SH-SY5Y (cell line): ENCODE measurements around the gene NUDT3.

Experiments used
- GATA2 ChIP-seq: IDR thresholded peaks from 2 replicates; pipeline ENCODE4 v1.6.1; 2011; ENCODE audit warnings: mild to moderate bottlenecking, low read depth, low read length
- GATA3 ChIP-seq: IDR thresholded peaks from 2 replicates; pipeline ENCODE4 v1.6.1; 2011; ENCODE audit warnings: low read depth, mild to moderate bottlenecking, low read length, moderate library complexity

NUDT3 gene

DNA sequence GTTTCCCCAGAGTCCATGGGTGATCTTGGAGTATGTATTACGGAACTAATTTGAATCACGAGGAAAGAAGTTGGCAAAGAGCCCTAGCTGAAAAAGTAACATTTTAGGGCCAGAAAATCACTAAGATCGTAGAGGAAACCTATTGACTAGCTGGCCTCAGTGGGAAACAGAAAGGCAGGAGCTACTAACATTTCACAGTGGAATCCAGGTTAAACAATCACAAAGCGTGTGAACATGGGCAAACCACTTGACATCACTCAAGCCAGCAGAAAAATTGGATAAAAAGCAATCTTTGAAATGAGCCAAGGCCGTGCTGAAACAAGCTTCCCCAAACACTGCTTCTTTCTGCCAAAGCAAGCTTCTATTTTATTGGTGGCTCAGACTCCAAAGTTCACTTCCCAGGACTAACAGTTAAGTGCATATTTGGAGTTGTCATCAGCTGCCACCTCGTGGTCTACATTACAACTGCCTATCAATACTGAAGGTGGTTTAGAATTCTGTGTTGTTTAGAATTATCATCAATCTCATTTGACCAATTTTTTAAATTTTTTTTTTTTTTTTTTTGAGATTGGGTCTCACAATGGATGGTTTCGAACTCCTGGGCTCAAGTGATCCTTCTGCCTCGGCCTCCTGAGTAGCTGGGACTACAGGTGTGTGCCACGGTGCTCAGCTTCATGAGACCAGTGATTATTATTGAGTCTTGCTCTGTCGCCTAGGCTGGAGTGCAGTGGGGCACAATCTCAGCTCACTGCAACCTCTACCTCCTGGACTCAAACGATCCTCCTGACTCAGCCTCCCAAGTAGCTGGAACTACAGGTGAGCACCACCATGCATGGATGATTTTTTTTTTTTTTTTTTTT is 22.8 kb upstream of the NUDT3 start:
- TF ChIP-seq GATA3 (no peak), GATA2 (no peak)

- no peak for TF ChIP-seq GATA2
- no peak for TF ChIP-seq GATA3
These were observed 20.3 kb upstream of the NUDT3 start for GRCh38 chr6:34412643-34413214.

GRCh38 chr6:34412016-34412415 is 19.5 kb upstream of the NUDT3 start:
- TF ChIP-seq GATA3 (no peak), GATA2 (no peak)

DNA sequence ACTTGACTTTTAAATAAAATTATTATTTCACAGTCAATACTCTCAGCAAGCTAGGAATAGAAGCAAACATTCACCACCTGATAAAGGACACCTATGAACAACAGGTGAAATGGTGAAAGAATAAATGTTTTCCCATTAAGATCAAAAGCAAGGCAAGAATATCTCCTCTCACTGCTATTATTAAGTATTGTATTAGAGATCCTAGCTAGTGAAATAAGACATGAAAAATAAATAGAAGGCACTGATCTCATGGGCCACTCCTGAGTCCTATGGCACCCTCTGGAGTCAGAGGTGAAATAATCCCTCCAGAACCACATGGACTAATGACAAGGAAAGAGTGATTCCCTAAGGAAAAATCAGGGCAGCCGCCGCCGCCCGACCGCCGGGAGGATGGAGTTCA is 4.0 kb upstream of the NUDT3 start:
- no peak for TF ChIP-seq GATA2
- TF ChIP-seq GATA3 = no peak

DNA sequence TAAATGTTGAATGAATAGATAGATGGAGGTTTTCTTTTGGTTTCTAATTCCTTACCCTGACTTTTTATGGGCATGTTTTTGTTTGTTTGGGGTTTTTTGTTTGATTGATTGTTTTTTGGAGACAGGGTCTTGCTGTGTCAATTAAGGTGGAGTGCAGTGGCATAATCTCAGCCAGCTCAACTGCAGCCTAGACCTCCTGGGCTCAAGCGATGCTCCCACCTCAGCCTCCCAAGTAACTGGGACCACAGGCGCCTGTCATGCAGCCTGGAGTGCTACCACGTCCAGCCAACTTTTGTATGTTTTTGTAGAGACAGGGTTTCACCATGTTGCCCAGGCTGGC is 1.5 kb upstream of the NUDT3 start:
- TF ChIP-seq GATA2 (no peak), GATA3 (no peak)

GRCh38 chr6:34393191-34393965 is 909 bp upstream of the NUDT3 start:
- no peak for TF ChIP-seq GATA3
- TF ChIP-seq GATA2 = no peak

DNA sequence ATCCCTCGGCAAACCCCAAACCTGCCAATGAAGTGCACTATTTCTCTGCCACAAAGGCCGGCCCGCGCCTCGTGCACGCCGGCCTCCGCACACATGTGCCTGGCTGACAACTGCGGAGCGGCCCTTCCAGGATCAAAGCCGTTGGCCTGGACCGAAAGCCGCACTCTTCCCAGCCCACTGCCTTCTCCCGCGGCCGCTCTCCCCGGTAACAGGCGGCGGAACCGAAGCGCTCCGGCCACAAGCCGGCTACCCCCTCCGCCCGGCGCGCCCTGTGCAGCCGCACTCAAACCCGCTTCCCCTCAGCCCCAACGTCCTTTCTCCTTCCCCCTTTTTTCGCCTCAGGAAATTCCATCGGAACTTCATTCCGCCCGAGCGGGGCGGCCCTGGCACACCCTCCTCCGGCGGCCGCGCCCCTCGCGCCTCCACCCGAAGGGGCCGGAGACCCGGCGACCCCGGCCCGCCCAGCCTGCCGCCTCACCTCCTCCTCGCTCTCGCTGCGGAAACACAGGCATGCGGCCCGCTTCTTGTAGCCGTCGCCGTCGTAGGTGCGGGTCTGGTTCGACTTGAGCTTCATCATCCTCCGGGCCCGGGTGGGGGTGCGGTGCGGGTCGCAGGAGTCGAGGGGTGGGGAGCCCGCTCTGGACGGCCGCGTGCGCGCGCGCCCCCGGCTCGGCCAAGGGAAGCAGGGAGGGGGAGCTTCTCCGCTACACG is 528 bp downstream of the NUDT3 start:
- TF ChIP-seq GATA2 = no peak
- TF ChIP-seq GATA3 = no peak

DNA sequence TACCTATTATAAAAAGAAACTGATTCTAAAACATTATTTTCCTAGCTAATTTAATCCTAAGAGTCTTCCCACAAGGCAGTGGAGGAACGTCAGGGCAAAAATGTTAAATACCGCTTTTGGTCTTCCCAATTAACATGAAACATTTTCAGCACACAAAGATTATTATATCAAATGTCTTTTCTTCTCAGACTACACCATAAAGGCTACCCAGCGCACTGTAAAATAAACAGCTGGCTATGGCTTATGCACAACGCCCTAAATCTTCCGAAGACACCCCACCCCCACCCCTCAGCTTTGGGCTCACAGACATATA is 1.0 kb downstream of the NUDT3 start:
- TF ChIP-seq GATA2 = no peak
- TF ChIP-seq GATA3 = no peak

DNA sequence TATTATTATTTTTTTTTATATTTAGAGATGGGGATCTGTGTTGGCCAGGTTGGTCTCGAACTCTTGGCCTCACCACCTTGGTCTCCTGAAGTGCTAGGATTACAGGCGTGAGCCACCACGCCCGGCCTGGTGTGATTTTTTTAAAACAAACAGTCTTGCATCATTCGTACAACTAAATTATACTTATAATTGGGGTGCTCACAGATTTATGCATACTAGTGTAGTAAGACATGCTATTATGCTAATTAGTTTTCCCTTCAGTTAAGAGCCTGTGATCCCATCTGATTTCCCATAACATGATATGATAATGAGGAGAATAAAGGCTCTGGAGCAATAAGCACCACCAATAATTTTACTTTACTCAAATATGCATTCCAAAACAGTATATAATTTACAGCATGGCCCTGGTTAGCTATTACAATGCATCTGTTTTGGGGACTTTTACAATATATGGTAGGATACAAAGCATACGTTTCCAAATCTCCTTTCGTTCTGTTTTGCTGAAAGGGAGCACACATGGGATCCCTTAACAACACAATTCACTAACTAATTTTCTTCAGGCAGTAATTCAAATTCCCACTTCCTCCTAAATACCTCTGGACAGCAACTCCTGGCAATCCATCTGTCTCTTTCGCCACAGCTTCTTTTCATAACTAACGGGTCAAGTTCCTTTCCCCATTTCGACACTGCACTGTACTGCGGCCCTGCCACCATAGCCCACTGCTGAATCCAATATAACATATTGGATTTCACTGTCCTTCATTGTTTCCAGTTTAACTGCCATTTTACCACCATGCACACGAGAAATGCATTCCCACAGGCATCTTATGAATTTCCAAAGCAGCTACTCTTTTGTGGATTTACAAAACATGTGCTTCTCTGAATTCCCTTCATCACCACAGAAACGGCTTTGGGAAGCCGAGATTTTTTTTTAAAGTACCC is 1.7 kb downstream of the NUDT3 start:
- TF ChIP-seq GATA2 (no peak), GATA3 (no peak; the same call in 1 of the 2 replicates)

DNA sequence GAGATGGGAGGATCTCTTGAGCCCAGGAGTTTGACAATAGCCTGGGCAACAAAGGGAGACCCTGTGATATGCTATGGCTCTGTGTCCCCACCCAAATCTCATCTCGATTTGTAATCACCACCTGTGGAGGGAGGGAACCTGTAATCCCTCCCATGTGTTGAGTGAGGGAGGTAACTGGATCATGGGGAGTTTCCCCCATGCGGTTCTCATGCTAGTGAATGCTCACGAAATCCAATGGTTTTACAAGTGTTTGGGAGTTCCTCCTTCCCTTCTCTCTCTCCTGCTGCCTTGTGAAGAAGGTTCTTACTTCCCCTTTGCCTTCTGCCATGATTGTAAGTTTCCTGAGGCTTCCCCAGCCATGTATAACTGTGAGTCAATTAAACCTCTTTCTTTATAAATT is 3.4 kb downstream of the NUDT3 start:
- TF ChIP-seq GATA2 = no peak
- TF ChIP-seq GATA3 = no peak

DNA sequence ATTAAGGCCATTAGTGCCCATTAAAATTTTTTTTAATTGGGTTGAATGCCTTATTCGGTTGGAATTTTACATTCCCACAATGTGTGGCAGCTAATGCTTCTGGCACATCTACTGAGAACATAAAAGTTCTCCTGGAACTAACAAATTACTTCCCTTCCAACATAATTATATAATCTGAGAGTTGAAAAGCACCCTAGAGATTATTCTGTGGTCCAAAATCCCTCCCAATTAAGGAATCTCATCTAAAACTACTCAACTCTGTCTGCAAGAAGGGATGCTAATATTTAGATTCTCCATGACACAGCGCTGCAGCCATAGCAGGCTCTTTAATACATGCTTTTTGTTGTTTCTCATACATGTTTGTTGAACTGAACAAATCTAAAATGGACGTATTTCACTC is 4.0 kb downstream of the NUDT3 start:
- TF ChIP-seq GATA3 = no peak
- TF ChIP-seq GATA2 = no peak

GRCh38 chr6:34386316-34387137 is 5.9 kb downstream of the NUDT3 start:
- TF ChIP-seq GATA3 (no peak), GATA2 (no peak)
